Stimulated activated naive CD4-positive, alpha-beta T cell treated with Interleukin-2 at 50 U/mL for 16 hours (primary cell): ENCODE results near the gene FASN.

Source experiments
- DNase-seq: peaks from one replicate; lab custom pipeline; 2025; lab: John Stamatoyannopoulos, UW

Gene FASN

GRCh38 chr17:82087961-82088837 lies 9.8 kb downstream of the FASN start:
- no peak for DNase-seq

DNA sequence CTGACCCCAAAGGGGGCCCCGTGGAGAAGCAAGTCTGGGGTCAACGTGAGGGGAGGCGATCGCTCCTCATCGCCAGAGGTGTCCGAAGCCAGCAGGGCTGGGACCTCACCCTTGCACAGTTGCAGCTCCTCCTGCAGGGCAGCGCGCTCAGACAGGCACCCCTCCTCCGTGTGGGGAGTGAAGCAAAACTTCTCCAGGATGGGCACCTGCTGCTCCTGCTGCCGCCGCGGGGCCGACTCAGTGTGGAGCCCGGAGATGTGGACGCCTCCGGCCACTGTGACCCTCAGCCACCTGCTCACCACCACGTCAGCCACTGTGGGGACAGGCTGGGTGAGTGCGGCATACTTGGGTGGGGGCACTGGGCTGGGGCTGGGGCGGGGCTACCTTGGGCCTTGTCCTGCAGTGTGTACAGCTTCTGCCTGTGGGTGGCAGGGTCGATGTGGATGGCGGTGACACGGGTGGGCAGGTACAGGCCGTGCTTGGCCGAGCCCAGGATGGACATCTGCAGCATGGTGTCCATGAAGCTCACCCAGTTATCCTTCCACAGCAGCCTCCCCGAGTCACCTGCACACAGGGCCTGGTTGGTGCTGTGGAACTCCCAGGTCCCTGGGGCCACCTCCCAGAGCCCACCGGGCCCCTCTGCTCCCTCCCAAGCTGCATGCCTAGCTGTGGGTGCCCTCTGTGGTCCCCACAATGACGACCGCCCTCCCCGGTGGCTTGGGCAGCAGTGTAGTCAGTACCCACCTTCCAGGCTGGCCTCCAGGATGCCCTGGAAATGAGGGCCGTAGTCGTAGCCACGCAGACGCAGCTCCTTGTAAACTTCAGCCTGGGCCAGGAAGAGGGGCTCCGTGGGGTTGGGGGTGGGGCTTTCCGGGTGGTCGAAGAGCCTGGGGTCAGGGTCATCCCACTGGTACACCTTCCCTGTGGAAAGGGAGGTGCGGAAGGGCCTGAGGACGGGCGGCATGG lies 10.8 kb downstream of the FASN start:
- DNase-seq, result no peak

DNA sequence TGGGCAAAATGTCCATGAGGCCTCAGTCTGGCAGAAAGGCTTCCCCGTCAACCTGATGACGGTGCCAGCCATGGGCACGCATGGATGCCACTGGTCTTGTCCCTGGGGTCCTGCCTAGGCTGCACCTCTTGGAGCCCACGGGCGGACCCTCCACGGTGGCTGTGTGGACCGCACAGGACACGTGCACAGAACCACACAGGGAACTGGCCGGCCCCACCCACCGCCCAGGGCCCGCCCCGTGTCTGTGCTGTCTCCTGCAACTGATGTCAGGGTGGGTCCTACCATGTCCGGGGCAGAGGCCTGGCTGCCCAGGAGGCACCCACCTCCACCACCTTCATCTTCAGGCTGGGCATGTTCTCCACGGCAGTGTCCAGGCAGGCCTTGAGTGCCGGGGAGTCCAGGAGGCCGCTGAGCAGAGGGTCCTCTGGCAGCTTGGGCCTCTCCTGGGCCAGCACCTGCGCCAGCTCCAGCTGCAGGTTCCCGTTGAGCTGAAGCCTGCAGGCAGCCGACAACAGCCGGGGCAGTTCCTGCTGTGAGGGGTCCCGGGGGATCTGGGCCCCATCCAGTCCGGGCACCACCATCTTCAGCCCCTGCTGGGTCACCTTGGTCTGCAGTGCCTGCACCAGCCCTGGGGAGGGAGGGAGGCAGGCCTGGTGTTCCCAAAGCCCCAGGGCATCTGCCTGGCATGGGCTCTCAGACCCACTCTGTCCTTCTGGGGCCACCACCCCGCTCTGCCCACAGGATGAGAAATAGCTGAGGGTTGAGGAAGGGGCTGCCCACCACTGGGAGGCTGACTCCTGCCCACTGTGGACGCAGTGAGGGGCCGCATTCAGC lies 11.9 kb downstream of the FASN start:
- DNase-seq, result no peak

- no peak for DNase-seq
Measured at GRCh38 chr17:82085031-82085861, 12.8 kb downstream of the FASN start.

DNA sequence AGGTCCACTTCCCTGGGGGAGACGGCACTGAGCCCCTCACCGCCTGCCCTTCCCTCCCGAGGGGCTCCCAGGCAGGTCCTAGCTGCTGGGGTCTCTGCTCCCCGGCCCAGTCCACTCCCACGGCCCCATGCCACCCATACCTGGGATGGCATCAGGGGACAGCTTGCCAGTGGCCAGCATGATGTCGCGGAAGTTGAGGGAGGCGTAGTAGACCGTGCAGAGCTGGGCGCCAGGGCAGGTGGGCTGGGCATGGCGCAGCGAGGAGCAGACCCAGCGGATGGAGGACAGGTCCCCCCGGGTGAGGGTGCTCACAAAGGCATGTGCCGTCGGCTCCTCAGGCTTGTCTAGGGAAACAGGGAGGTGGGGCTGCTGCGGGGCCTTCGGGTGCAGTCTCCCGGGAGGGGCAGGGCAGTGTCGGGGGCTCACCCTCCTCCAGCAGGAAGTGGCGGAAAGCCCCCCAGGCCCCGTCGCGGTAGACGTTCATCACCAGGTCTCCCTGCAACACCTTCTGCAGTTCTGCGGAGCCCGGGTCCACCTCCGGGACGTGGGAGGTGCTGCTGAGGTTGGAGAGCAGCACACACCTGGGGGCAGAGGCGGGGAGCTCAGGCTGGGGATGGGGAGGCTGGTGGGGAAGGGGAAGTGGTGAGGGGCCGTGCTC lies 13.5 kb downstream of the FASN start:
- no peak for DNase-seq

DNA sequence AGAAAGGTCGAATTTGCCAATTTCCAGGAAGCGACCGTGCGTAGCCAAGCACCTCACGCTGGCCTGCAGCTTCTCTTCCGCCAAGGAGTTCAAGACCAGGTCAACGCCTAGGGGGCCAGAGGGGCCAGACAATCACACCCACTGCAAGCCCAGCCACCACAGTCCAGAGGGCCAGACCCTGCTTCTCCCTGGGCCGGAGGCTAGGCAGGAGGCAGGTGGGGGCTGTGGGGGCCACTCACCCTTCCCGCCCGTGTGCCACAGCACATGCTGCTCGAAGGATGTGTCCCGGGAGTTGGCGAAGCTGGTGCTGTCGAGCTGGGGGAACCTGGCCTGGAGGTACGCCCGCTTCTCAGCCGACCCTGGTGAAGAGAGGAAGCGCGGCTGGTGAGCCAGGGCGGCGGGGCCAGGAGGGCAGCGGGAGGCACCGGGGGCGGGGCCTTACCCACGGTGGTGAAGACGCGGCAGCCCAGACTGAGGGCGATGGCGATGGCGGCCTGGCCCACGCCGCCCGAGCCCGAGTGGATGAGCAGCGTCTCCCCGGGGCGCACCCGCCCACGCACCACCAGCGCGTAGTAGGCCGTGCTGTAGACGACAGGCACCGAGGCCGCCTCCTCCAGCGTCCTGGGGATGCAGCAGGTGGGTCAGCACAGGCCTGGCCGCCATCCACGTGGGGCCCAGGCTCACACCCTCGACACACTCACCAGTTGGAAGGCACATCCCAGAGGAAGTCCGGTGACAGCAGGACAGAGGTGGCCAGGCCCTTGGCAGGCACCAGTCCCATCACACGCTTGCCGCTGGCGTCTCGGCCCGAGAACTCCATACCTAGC lies 14.3 kb downstream of the FASN start:
- DNase-seq, result no peak

GRCh38 chr17:82083009-82083408 lies 15.0 kb downstream of the FASN start:
- DNase-seq, result no peak

- no peak for DNase-seq
Measured at GRCh38 chr17:82082456-82082855, 15.6 kb downstream of the FASN start.

GRCh38 chr17:82081966-82082365 lies 16.1 kb downstream of the FASN start:
- no peak for DNase-seq

- no peak for DNase-seq
Measured at GRCh38 chr17:82081546-82081945, 16.5 kb downstream of the FASN start.

DNA sequence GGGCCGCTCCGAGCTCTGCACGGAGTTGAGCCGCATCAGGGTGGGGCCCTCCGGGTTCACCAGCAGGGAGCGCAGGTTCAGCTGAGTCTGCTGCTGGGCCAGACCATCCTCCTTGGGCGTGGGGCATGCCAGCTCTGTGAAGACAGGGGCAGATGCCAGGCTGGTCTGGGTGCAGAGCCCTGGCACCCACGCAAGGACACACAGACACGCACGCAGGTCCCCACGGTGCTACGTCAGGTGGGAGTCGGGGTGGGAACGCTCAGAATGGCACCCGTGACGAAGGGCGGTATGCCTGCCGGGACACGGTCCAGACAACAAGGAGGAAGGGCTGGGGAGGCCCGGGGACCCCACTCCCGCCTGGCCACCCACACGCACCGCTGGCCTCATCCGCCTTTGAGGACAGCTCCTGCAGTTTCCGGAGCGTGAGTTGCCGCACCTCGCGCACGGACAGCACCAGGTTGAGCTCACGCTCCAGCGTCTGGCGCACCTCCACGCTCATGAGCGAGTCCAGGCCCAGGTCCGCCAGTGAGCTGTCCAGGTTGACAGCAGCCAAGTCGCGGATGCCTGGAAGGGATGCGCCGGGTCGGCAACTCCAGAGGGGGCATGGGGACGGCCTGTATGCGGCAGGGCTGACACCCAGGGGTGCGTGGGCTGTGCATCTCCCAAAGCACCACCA lies 17.1 kb downstream of the FASN start:
- DNase-seq, result no peak

DNA sequence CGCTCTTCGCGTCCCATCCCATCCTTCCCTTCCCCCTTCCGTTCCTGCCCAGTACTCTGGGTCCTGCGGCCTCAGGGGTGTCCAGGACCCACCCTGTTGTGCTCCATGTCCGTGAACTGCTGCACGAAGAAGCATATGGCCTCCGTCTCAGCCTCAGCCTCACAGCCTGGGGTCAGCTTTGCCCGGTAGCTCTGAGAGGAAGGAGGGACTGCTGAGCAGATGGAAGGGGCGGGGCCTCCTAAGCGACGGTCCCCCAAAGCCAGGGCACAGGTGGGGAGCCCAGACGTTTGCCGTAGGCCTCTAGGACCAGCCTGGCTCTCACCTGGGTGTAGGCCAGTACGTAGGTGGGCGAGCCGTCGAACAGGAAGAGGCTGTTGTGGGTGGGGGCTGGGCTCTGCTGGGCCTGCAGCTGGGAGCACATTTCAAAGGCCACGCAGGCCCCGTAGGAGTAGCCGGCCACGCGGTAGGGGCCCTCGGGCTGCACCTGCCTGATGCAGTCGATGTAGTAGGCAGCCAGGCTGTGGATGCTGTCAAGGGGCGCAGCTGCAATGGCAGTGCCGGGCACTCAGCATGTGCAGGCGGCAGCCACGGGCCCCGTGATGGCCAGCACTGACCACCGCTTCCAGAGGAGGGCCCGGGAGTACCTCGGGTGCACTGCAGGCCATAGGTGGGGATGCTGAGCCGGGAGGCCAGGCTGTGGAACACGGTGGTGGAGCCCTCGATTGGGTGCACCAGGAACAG lies 17.8 kb downstream of the FASN start:
- no peak for DNase-seq

- DNase-seq, result no peak
Measured at GRCh38 chr17:82079001-82079677, 18.9 kb downstream of the FASN start.

- DNase-seq, result no peak
Measured at GRCh38 chr17:82078433-82078832, 19.6 kb downstream of the FASN start.

GRCh38 chr17:82077617-82078358 lies 20.2 kb downstream of the FASN start:
- no peak for DNase-seq

GRCh38 chr17:82076785-82077591 lies 21.0 kb downstream of the FASN start:
- no peak for DNase-seq
